Measurements from ENCODE around the gene RAB6D. TPM values are rescaled to one million over a fixed set of nuclear protein-coding genes. Genes with fewer than 3 reads are reported as not detected.
A peak's percentile ranks its signal among the peaks of the same experiment; 100 is the strongest.

RAB6D gene
- total and polyA plus RNA-seq, 9 of the 15 experiments (the other 6 are each of a cell fraction or from before 2014, with no cell fraction given) = 0.01 to 0.04 (median 0.03) TPM; not detected in 5

DNA sequence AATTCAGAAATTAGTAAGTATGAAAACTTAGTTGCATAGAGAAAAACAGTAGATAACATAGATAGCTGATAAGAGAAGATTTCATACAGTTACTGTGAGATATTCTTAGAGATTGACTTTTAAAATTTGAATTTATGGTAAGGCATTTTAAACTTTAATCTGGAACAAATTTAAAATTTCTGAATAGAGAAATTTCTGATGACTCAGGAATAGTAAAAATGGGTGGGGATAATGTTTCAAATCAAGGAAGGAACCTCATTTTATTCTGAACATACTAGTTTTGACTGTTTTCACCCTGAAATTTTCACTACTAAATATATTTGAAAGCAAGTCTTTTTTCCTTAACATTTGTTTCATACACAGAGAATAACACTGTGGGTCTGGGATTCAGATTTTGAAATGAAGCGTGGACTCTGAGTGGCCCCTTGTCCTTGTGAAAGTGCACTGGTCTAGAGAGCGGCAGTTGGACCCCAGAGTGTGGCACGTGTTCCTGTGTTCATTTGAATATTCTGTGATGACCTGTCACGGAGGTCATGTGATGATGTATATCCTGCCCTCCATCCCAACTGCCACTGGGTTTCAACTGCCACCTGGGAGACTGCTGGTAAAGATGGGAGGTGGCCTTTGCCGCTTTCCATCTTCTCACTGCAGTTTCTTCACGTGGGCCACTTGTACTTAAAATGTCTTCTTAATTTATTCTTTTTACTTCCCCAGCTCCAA is 38.5 kb upstream of the RAB6D start:
- Histone ChIP-seq H3K27ac (ENCODE audit: extremely low read depth, low read depth, low read length) (no peak overlapping the region), H3K4me2 (ENCODE audit: insufficient read depth, low read length) (no peak overlapping the region), H3K36me3 (ENCODE audit: control insufficient read depth, insufficient read depth, low read length) (no peaks in the 10 kb centered on the region), H2AFZ (ENCODE audit: low read depth, low read length) (no peak overlapping the region), H3K4me1 (replicated peaks in 1 of 2; ENCODE audit: control insufficient read depth in 2 of 2, insufficient read depth in 2 of 2, low read length in 2 of 2) (no peaks in the 10 kb centered on the region; a peak in 1 of 5 replicates), H4K20me1 (replicated peaks; ENCODE audit: control insufficient read depth, insufficient read depth, low read length) (no peaks in the 10 kb centered on the region), H3K9me1 (ENCODE audit: control insufficient read depth, insufficient read depth, low read length) (no peaks in the 10 kb centered on the region), H3K27me3 (ENCODE audit: control insufficient read depth in 2 of 2, insufficient read depth in 2 of 2, low read length in 2 of 2) (peaks cover 23 to 48% of the 10 kb centered on the region in 2 experiments), H3K4me3 (no peak overlapping the region), H3K79me2 (ENCODE audit: control insufficient read depth, insufficient read depth, low read length) (no peaks in the 10 kb centered on the region), H3K9ac (ENCODE audit: insufficient read depth in 1 of 2, low read depth in 2 of 2, low read length in 2 of 2) (no peak overlapping the region), H3K9me3 (replicated peaks; ENCODE audit: control insufficient read depth, insufficient read depth, low read depth, low read length) (no peaks in the 10 kb centered on the region)
- ChIA-PET CTCF (ENCODE audit: low intra/inter-chr PET ratio) (no interaction called here), POLR2A (no interaction called here)
- DNase-seq (ENCODE audit: extremely low read depth in 1 of 4, low spot score in 3 of 4) (no peak), ATAC-seq (no peak; the same call in 2 of the 3 replicates), FAIRE-seq (no peak)
- in situ Hi-C loops (cut with MboI) = loop anchor here (25.0 kb wide), 2 partner anchors 385 to 735 kb away; no protein-coding TSS in a partner anchor
- BruUV-seq (replicated peaks) = no TSS peak
- intact Hi-C loops (cut with micrococcal nuclease) = loop anchor here (10.0 kb wide), 1 partner anchor 248 kb away; no protein-coding TSS in a partner anchor
- whole genome bisulfite sequencing (ENCODE audit: insufficient coverage, low coverage, missing lambda C conversion rate) = 10% methylated on average over 6 of the region's 6 CpGs
- TF ChIP-seq HEY1 (CRISPR knock-in tag; IDR thresholded peaks at IDR 0.05; ENCODE audit: borderline replicate concordance) (no peak), L3MBTL2 (IDR thresholded peaks at IDR 0.05) (peak; percentile 29; the same call in 1 of the 2 replicates), ZNF384 (IDR thresholded peaks at IDR 0.05; ENCODE audit: low read depth, low read length) (no peak), C11orf30 (IDR thresholded peaks at IDR 0.05; ENCODE audit: low read depth) (peak; percentile 54), SIN3B (IDR thresholded peaks at IDR 0.05; ENCODE audit: low read depth) (no peak), ZNF316 (IDR thresholded peaks at IDR 0.05) (peak; percentile 77), POLR2B (IDR thresholded peaks at IDR 0.05; ENCODE audit: low read depth, partially characterized antibody) (no peak), BRD4 (IDR thresholded peaks at IDR 0.05) (no peak), SRSF7 (optimal IDR thresholded peaks at IDR 0.05; ENCODE audit: low read depth, low read length) (no peak), TAF1 (IDR thresholded peaks at IDR 0.05; ENCODE audit: control insufficient read depth, extremely low read depth, insufficient read depth, low read length, severe bottlenecking) (no peak), NEUROD1 (IDR thresholded peaks at IDR 0.05; ENCODE audit: borderline replicate concordance, low read depth, low read length, partially characterized antibody) (no peak), NFXL1 (CRISPR knock-in tag; IDR thresholded peaks at IDR 0.05) (no peak), POU5F1 (IDR thresholded peaks at IDR 0.05; ENCODE audit: borderline replicate concordance, low read depth, low read length, partially characterized antibody) (no peak), ZSCAN32 (CRISPR knock-in tag; IDR thresholded peaks at IDR 0.05) (no peak)
- TF ChIP-seq, protein P1, sequence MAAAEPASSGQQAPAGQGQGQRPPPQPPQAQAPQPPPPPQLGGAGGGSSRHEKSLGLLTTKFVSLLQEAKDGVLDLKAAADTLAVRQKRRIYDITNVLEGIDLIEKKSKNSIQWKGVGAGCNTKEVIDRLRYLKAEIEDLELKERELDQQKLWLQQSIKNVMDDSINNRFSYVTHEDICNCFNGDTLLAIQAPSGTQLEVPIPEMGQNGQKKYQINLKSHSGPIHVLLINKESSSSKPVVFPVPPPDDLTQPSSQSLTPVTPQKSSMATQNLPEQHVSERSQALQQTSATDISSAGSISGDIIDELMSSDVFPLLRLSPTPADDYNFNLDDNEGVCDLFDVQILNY (CRISPR knock-in tag; IDR thresholded peaks at IDR 0.05) = no peak
- TF ChIP-seq, protein P2, sequence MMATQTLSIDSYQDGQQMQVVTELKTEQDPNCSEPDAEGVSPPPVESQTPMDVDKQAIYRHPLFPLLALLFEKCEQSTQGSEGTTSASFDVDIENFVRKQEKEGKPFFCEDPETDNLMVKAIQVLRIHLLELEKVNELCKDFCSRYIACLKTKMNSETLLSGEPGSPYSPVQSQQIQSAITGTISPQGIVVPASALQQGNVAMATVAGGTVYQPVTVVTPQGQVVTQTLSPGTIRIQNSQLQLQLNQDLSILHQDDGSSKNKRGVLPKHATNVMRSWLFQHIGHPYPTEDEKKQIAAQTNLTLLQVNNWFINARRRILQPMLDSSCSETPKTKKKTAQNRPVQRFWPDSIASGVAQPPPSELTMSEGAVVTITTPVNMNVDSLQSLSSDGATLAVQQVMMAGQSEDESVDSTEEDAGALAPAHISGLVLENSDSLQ (IDR thresholded peaks at IDR 0.05) = peak; percentile 40; the same call in 1 of the 2 replicates
- TF ChIP-seq, protein P3, sequence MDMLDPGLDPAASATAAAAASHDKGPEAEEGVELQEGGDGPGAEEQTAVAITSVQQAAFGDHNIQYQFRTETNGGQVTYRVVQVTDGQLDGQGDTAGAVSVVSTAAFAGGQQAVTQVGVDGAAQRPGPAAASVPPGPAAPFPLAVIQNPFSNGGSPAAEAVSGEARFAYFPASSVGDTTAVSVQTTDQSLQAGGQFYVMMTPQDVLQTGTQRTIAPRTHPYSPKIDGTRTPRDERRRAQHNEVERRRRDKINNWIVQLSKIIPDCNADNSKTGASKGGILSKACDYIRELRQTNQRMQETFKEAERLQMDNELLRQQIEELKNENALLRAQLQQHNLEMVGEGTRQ (CRISPR knock-in tag; IDR thresholded peaks at IDR 0.05) = 0 out of 2 replicates have a peak, but pooled peaks have one; percentile 22
- TF ChIP-seq, protein P4, sequence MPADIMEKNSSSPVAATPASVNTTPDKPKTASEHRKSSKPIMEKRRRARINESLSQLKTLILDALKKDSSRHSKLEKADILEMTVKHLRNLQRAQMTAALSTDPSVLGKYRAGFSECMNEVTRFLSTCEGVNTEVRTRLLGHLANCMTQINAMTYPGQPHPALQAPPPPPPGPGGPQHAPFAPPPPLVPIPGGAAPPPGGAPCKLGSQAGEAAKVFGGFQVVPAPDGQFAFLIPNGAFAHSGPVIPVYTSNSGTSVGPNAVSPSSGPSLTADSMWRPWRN (IDR thresholded peaks at IDR 0.05; ENCODE audit: low read depth) = no peak
- TF ChIP-seq, protein P5, sequence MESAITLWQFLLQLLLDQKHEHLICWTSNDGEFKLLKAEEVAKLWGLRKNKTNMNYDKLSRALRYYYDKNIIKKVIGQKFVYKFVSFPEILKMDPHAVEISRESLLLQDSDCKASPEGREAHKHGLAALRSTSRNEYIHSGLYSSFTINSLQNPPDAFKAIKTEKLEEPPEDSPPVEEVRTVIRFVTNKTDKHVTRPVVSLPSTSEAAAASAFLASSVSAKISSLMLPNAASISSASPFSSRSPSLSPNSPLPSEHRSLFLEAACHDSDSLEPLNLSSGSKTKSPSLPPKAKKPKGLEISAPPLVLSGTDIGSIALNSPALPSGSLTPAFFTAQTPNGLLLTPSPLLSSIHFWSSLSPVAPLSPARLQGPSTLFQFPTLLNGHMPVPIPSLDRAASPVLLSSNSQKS (CRISPR knock-in tag; IDR thresholded peaks at IDR 0.05) = no peak

Measured in K562 (cell line).